IMR-90 (cell line): ENCODE results near the gene THRA. TPM values are rescaled to one million over a fixed set of nuclear protein-coding genes. Genes with fewer than 3 reads are reported as not detected.

Experiments
- ATAC-seq: fragments of 200-7000 bp; cut with Tn5 transposase; 2 replicates; pipeline ENCODE4 v1.9.1; 2020; ENCODE audit warnings: low read depth, mild to moderate bottlenecking, moderate library complexity
- BruUV-seq: library from RNA; stranded (reverse); fragments of 400-500 nt; replicated peaks from 2 replicates; lab custom pipeline; 2021; lab: Mats Ljungman, UMichigan
- CTCF ChIA-PET: fragments of 300-600 bp; formaldehyde crosslinking; extraction: SDS; loops from one replicate; lab custom pipeline; 2021; ENCODE audit warnings: antibody characterized with exemption; lab: Yijun Ruan, JAX
- POLR2A ChIA-PET: fragments of 300-600 bp; sonication (Branson Sonifier 250); formaldehyde crosslinking; loops from one replicate; lab custom pipeline; 2022; ENCODE audit warnings: antibody characterized with exemption; ENCODE audit not compliant: unreplicated experiment; lab: Charles Lee
- DNase-seq: peaks from one replicate; pipeline ENCODE4 v3.0.0; 2013
- H2AFZ ChIP-seq: replicated peaks from 2 replicates; pipeline ENCODE3; 2013; ENCODE audit warnings: low read length, mild to moderate bottlenecking; ENCODE audit not compliant: poor library complexity
- H2AK5ac ChIP-seq: 2 replicates; pipeline ENCODE4 v1.6.1; 2013; ENCODE audit warnings: low read depth, low read length, inconsistent platforms
- H2AK9ac ChIP-seq: replicated peaks from 2 replicates; pipeline ENCODE3; 2013; ENCODE audit warnings: mild to moderate bottlenecking, low read depth, low read length, moderate library complexity; ENCODE audit not compliant: poor library complexity
- H2BK120ac ChIP-seq: 2 replicates; pipeline ENCODE4 v1.6.1; 2013; ENCODE audit warnings: low read depth, low read length, inconsistent platforms
- H2BK15ac ChIP-seq: 3 replicates; pipeline ENCODE4 v1.6.1; 2013; ENCODE audit warnings: low read depth, low read length, inconsistent platforms
- H2BK20ac ChIP-seq: 2 replicates; pipeline ENCODE4 v1.6.1; 2013; ENCODE audit warnings: low read depth, mild to moderate bottlenecking, inconsistent platforms, low read length, moderate library complexity
- H2BK5ac ChIP-seq: 2 replicates; pipeline ENCODE4 v1.6.1; 2013; ENCODE audit warnings: mild to moderate bottlenecking, low read depth, low read length, inconsistent platforms; ENCODE audit not compliant: poor library complexity, severe bottlenecking
- H3K14ac ChIP-seq: replicated peaks from 2 replicates; pipeline ENCODE4 v1.6.1; 2013; ENCODE audit warnings: low read depth, low read length, inconsistent platforms
- H3K18ac ChIP-seq: 2 replicates; pipeline ENCODE4 v1.6.1; 2013; ENCODE audit warnings: low read depth, low read length, control low read depth
- H3K23ac ChIP-seq: 2 replicates; pipeline ENCODE4 v1.6.1; 2013; ENCODE audit warnings: low read depth, low read length, inconsistent platforms
- H3K27ac ChIP-seq: 2 replicates; pipeline ENCODE4 v1.5.1; 2013; ENCODE audit warnings: mild to moderate bottlenecking, control low read depth, low read length; ENCODE audit not compliant: insufficient read depth
- H3K27me3 ChIP-seq: 2 replicates; pipeline ENCODE4 v1.6.1; 2013; ENCODE audit warnings: low read length; ENCODE audit not compliant: control insufficient read depth, insufficient read depth
- H3K36me3 ChIP-seq: 2 replicates; pipeline ENCODE4 v1.6.1; 2013; ENCODE audit warnings: low read length, mixed read lengths; ENCODE audit not compliant: control insufficient read depth, insufficient read depth
- H3K4ac ChIP-seq: 2 replicates; pipeline ENCODE4 v1.6.1; 2013; ENCODE audit warnings: low read depth, low read length, inconsistent platforms
- H3K4me1 ChIP-seq: 2 replicates; pipeline ENCODE4 v1.6.1; 2013; ENCODE audit warnings: low read length, mixed read lengths; ENCODE audit not compliant: control insufficient read depth, insufficient read depth
- H3K4me2 ChIP-seq: 2 replicates; pipeline ENCODE4 v1.6.1; 2013; ENCODE audit warnings: low read depth, mild to moderate bottlenecking, control low read depth, low read length, moderate library complexity
- H3K4me3 ChIP-seq: 2 replicates; pipeline ENCODE4 v1.5.1; 2013; ENCODE audit warnings: low read depth, mild to moderate bottlenecking, control low read depth, low read length, moderate library complexity; ENCODE audit not compliant: insufficient read depth
- H3K56ac ChIP-seq: 2 replicates; pipeline ENCODE4 v1.6.1; 2013; ENCODE audit warnings: low read length, inconsistent platforms; ENCODE audit not compliant: insufficient read depth; ENCODE audit errors: extremely low read depth
- H3K79me1 ChIP-seq, 2 experiments: 2 replicates each; pipeline ENCODE4 v1.6.1; 2013; ENCODE audit warnings: low read length in 2 of 2, inconsistent platforms in 1 of 2, low read depth in 1 of 2
- H3K9ac ChIP-seq: 2 replicates; pipeline ENCODE4 v1.6.1; 2013; ENCODE audit warnings: low read depth, low read length, control low read depth
- H3K9me1 ChIP-seq: 2 replicates; pipeline ENCODE4 v1.6.1; 2013; ENCODE audit warnings: low read length, inconsistent platforms; ENCODE audit not compliant: insufficient read depth
- H3K9me3 ChIP-seq: 2 replicates; pipeline ENCODE4 v1.6.1; 2013; ENCODE audit warnings: low read length; ENCODE audit not compliant: control insufficient read depth, insufficient read depth
- H4K20me1 ChIP-seq: 2 replicates; pipeline ENCODE4 v1.6.1; 2013; ENCODE audit warnings: low read length, inconsistent platforms; ENCODE audit not compliant: insufficient read depth
- H4K5ac ChIP-seq: 2 replicates; pipeline ENCODE4 v1.6.1; 2013; ENCODE audit warnings: mild to moderate bottlenecking, low read depth, low read length, control low read depth
- H4K8ac ChIP-seq, 2 experiments: 2 replicates each; pipeline ENCODE4 v1.6.1; 2013; ENCODE audit warnings: low read depth in 2 of 2, low read length in 2 of 2, control low read depth in 1 of 2, inconsistent platforms in 1 of 2
- H4K91ac ChIP-seq: 2 replicates; pipeline ENCODE4 v1.6.1; 2013; ENCODE audit warnings: low read depth, low read length, inconsistent platforms; ENCODE audit not compliant: insufficient read depth
- BHLHE40 ChIP-seq: fragments of 150-350 bp; IDR thresholded peaks from 2 replicates; pipeline ENCODE4 v1.6.1; 2016; ENCODE audit warnings: mild to moderate bottlenecking, low read depth, low read length
- CEBPB ChIP-seq: IDR thresholded peaks from 2 replicates; pipeline ENCODE4 v1.6.1; 2012; ENCODE audit warnings: low read depth, low read length, improper control_type of control experiment
- CTCF ChIP-seq: conservative IDR thresholded peaks from 2 replicates; pipeline ENCODE4 v1.5.1; 2012; ENCODE audit warnings: mild to moderate bottlenecking, low read depth, low read length, improper control_type of control experiment
- ELK1 ChIP-seq: fragments of 150-350 bp; IDR thresholded peaks from 2 replicates; pipeline ENCODE4 v1.6.1; 2016; ENCODE audit warnings: low read depth, mild to moderate bottlenecking, low read length, moderate library complexity, borderline replicate concordance
- FOS ChIP-seq: fragments of 150-350 bp; IDR thresholded peaks from 2 replicates; pipeline ENCODE4 v1.6.1; 2016; ENCODE audit warnings: low read depth, low read length
- MAFK ChIP-seq: IDR thresholded peaks from 2 replicates; pipeline ENCODE4 v1.6.1; 2012; ENCODE audit warnings: low read depth, low read length, improper control_type of control experiment
- MAZ ChIP-seq: IDR thresholded peaks from 2 replicates; pipeline ENCODE4 v1.6.1; 2012; ENCODE audit warnings: low read depth, mild to moderate bottlenecking, low read length, improper control_type of control experiment, moderate library complexity, borderline replicate concordance
- MXI1 ChIP-seq: IDR thresholded peaks from 2 replicates; pipeline ENCODE4 v1.6.1; 2012; ENCODE audit warnings: low read depth, mild to moderate bottlenecking, low read length, moderate library complexity, borderline replicate concordance
- NFE2L2 ChIP-seq: fragments of 150-350 bp; IDR thresholded peaks from 2 replicates; pipeline ENCODE4 v1.6.1; 2016; ENCODE audit warnings: low read depth, mild to moderate bottlenecking, low read length
- POLR2A ChIP-seq: IDR thresholded peaks from 2 replicates; pipeline ENCODE4 v1.6.1; 2012; ENCODE audit warnings: mild to moderate bottlenecking, low read depth, low read length
- RAD21 ChIP-seq: IDR thresholded peaks from 2 replicates; pipeline ENCODE4 v1.6.1; 2012; ENCODE audit warnings: low read length, improper control_type of control experiment
- RCOR1 ChIP-seq: IDR thresholded peaks from 2 replicates; pipeline ENCODE4 v1.6.1; 2012; ENCODE audit warnings: mild to moderate bottlenecking, low read length, improper control_type of control experiment; ENCODE audit not compliant: insufficient replicate concordance
- RFX5 ChIP-seq: IDR thresholded peaks from 2 replicates; pipeline ENCODE4 v1.8.0; 2012; ENCODE audit warnings: low read depth, mild to moderate bottlenecking, low read length, moderate library complexity
- SMC3 ChIP-seq: fragments of 150-350 bp; IDR thresholded peaks from 2 replicates; pipeline ENCODE4 v1.6.1; 2016; ENCODE audit warnings: low read depth, mild to moderate bottlenecking, antibody characterized with exemption, low read length, moderate library complexity
- USF2 ChIP-seq: fragments of 150-350 bp; IDR thresholded peaks from 2 replicates; pipeline ENCODE4 v1.6.1; 2017; ENCODE audit warnings: mild to moderate bottlenecking, antibody characterized with exemption, low read length, low read depth
- WGBS, 2 experiments: methylation state at CpG; one replicate each; pipeline versions ENCODE4 v1.1.5 to v1.1.7; 2013; ENCODE audit warnings: missing lambda C conversion rate in 2 of 2; ENCODE audit not compliant: insufficient read length in 1 of 2; ENCODE audit errors: extremely low coverage in 2 of 2; 5-methylcytosine and 5-hydroxymethylcytosine counted together
- dilution Hi-C: fragments of 300-500 bp; cut with HindIII; formaldehyde crosslinking; loops from one replicate; pipeline ENCODE4 v1.14.3; 2018; ENCODE audit warnings: low sequenced_read_pairs; ENCODE audit not compliant: unreplicated experiment
- in situ Hi-C: fragments of 300-500 bp; cut with MboI; formaldehyde crosslinking; loops from 3 replicates; pipeline ENCODE4 v1.14.3; 2019; ENCODE audit warnings: low sequenced_read_pairs, inconsistent platforms, mixed read lengths
- intact Hi-C: fragments of 100-400 bp; cut with micrococcal nuclease; formaldehyde crosslinking; loops from 2 replicates; pipeline ENCODE4 v1.10.0; 2022
- polyA plus RNA-seq, 3 experiments: library from polyadenylated mRNA; depleted of rRNA; stranded (reverse); fragments of >200 nt; gene quantifications; 2 replicates each; pipeline ENCODE4 v1.2.3, GENCODE V29; 2012; ENCODE audit warnings: low replicate concordance in 1 of 3
- total RNA-seq: library from RNA; depleted of rRNA; stranded (reverse); fragments of >200 nt; gene quantifications from 2 replicates; pipeline ENCODE4 v1.2.3, GENCODE V29; 2012

The THRA gene
- total and polyA plus RNA-seq, 2 of the 4 experiments (the other 2 are of a cell fraction) = 22.0 to 23.4 TPM

- no peaks in the 10 kb centered on the region for H3K9me3 ChIP-seq
- H4K5ac ChIP-seq = 0 out of 2 replicates have a peak overlapping the region, but pooled peaks have one; percentile 23
- dilution Hi-C loops = no loop called here
- H2BK120ac ChIP-seq = no peak overlapping the region
- H3K4ac ChIP-seq = peak overlapping the region; percentile 91
- DNase-seq = no peak
- peaks cover 29 to 87% of the 10 kb centered on the region in 2 experiments for H3K79me1 ChIP-seq
- peaks cover 32% of the 10 kb centered on the region for H4K20me1 ChIP-seq
- H2AK9ac ChIP-seq = peak overlapping the region; percentile 91
- intact Hi-C loops = no loop called here
- POLR2A ChIA-PET = no interaction called here
- H2BK15ac ChIP-seq = no peak overlapping the region
- no peak overlapping the region for H3K56ac ChIP-seq
- no peaks in the 10 kb centered on the region for H3K27me3 ChIP-seq
- H3K14ac ChIP-seq = peak overlapping the region; percentile 58; the same call in 1 of the 2 replicates
- CTCF ChIA-PET = no interaction called here
- no peak for ATAC-seq
- peaks cover 53% of the 10 kb centered on the region for H3K4me1 ChIP-seq
- H3K36me3 ChIP-seq = peaks cover 13% of the 10 kb centered on the region
- no peak overlapping the region; the same call in 1 of the 2 replicates for H3K4me2 ChIP-seq
- WGBS, 2 experiments = no CpG with 5 or more reads among the region's 16 CpGs
- H4K8ac ChIP-seq = no peak overlapping the region
- peak overlapping the region; percentile 40 for H4K91ac ChIP-seq
- BruUV-seq = no TSS peak
- no peak overlapping the region for H3K4me3 ChIP-seq
- no peak overlapping the region for H3K23ac ChIP-seq
- H3K9me1 ChIP-seq = peaks cover 39% of the 10 kb centered on the region
- no peak overlapping the region for H3K27ac ChIP-seq
- H2BK5ac ChIP-seq = no peak overlapping the region
- H3K9ac ChIP-seq = no peak overlapping the region
- H3K18ac ChIP-seq = no peak overlapping the region; the same call in 1 of the 2 replicates
- in situ Hi-C loops = no loop called here
- H2AK5ac ChIP-seq = peak overlapping the region; percentile 85
- no peak overlapping the region for H2BK20ac ChIP-seq
- H2AFZ ChIP-seq = no peak overlapping the region
- no peak for TF ChIP-seq USF2
- no peak for TF ChIP-seq FOS
- no peak for TF ChIP-seq POLR2A
- no peak for TF ChIP-seq NFE2L2
- TF ChIP-seq RFX5 = no peak
- TF ChIP-seq MAFK = no peak
- TF ChIP-seq MAZ = no peak
- TF ChIP-seq MXI1 = no peak
- TF ChIP-seq SMC3 = no peak
- no peak for TF ChIP-seq CEBPB
- TF ChIP-seq RCOR1 = no peak
- TF ChIP-seq ELK1 = no peak
- TF ChIP-seq CTCF = no peak
- no peak for TF ChIP-seq RAD21
- TF ChIP-seq BHLHE40 = no peak
Measured at GRCh38 chr17:40071313-40072039, 8.7 kb downstream of the THRA start.
